ENCODE data around the gene IRF3. TPM values are rescaled to one million over a fixed set of nuclear protein-coding genes. Genes with fewer than 3 reads are reported as not detected.

The IRF3 gene
- total RNA-seq, 4 donors from 2014 or later = 38.8 to 61.7 (median 56.7) TPM

GRCh38 chr19:49615861-49616260, 49.8 kb downstream of the IRF3 start:
- no peak overlapping the region for H3K4me3 ChIP-seq
- H3K27ac ChIP-seq (replicated peaks in 1 of 4) = no peak overlapping the region
- H3K9me3 ChIP-seq = no peaks in the 10 kb centered on the region
- no peak for DNase-seq (ENCODE audit: extremely low spot score)
- intact Hi-C loops (cut with DNase I) = no loop called here
- H3K4me1 ChIP-seq = peaks cover 2 to 26% (median 21%) of the 10 kb centered on the region in 4 donors
- H3K27me3 ChIP-seq = no peaks in the 10 kb centered on the region
- TF ChIP-seq EP300 (IDR thresholded peaks at IDR 0.05) (no peak), POLR2AphosphoS5 (IDR thresholded peaks at IDR 0.05) (no peak), POLR2A (IDR thresholded peaks at IDR 0.05; ENCODE audit: low read depth) (no peak), CTCF (IDR thresholded peaks at IDR 0.05) (no peak)
- peaks cover 33 to 79% (median 72%) of the 10 kb centered on the region in 4 donors for H3K36me3 ChIP-seq
- WGBS = 93% methylated on average over 23 of the region's 23 CpGs

GRCh38 chr19:49614096-49614833, 51.4 kb downstream of the IRF3 start:
- Histone ChIP-seq H3K27me3 (no peaks in the 10 kb centered on the region), H3K36me3 (peaks cover 32 to 79% (median 73%) of the 10 kb centered on the region in 4 donors), H3K4me3 (no peak overlapping the region), H3K4me1 (peaks cover 2 to 26% (median 21%) of the 10 kb centered on the region in 4 donors), H3K9me3 (no peaks in the 10 kb centered on the region), H3K27ac (replicated peaks in 1 of 4) (no peak overlapping the region)
- TF ChIP-seq EP300 (IDR thresholded peaks at IDR 0.05) (no peak), POLR2AphosphoS5 (IDR thresholded peaks at IDR 0.05) (no peak), POLR2A (IDR thresholded peaks at IDR 0.05; ENCODE audit: low read depth) (no peak), CTCF (IDR thresholded peaks at IDR 0.05) (no peak)
- intact Hi-C loops (cut with DNase I) = no loop called here
- WGBS = 70% methylated on average over 13 of the region's 19 CpGs
- DNase-seq (ENCODE audit: extremely low spot score) = no peak

GRCh38 chr19:49613374-49613773, 52.3 kb downstream of the IRF3 start:
- peaks cover 2 to 26% (median 21%) of the 10 kb centered on the region in 4 donors for H3K4me1 ChIP-seq
- H3K36me3 ChIP-seq = peaks cover 39 to 80% (median 74%) of the 10 kb centered on the region in 4 donors
- intact Hi-C loops (cut with DNase I) = no loop called here
- H3K4me3 ChIP-seq = no peak overlapping the region
- TF ChIP-seq EP300 (IDR thresholded peaks at IDR 0.05) = no peak
- TF ChIP-seq POLR2AphosphoS5 (IDR thresholded peaks at IDR 0.05) = no peak
- 79% methylated on average over 4 of the region's 4 CpGs for WGBS
- H3K27me3 ChIP-seq = no peaks in the 10 kb centered on the region
- no peaks in the 10 kb centered on the region for H3K9me3 ChIP-seq
- no peak for DNase-seq (ENCODE audit: extremely low spot score)
- no peak overlapping the region for H3K27ac ChIP-seq (replicated peaks in 1 of 4)

Small RNA genes within 50 kb of the gene (small RNA-seq; reads per million reads assigned to genes)
- gene MIR5088 = 0 reads per million in 3 donors

Other genes with a start within 250 kb of the IRF3 start
- gene PTH2, start 242.4 kb downstream of the IRF3 start, total RNA-seq = not detected
- not detected for gene GFY, start 240.5 kb downstream of the IRF3 start, total RNA-seq
- gene SLC17A7, start 224.3 kb downstream of the IRF3 start, total RNA-seq = 1 to 10 TPM in 2 of 4 donors, under 1 TPM in 2; 0.83 to 5.2 (median 1.3) TPM
- gene PIH1D1, start 214.0 kb downstream of the IRF3 start, total RNA-seq = 10 to 100 TPM; 73.6 to 84.0 (median 78.4) TPM
- gene ALDH16A1, start 212.6 kb downstream of the IRF3 start, total RNA-seq = 10 to 100 TPM; 22.1 to 29.1 (median 26.2) TPM
- gene FLT3LG, start 191.6 kb downstream of the IRF3 start, total RNA-seq = 10 to 100 TPM in 2 of 4 donors, 1 to 10 TPM in 2; 5.5 to 11.5 (median 10.4) TPM
- gene RPL13A, start 178.2 kb downstream of the IRF3 start, total RNA-seq = 1,000 to 10,000 TPM; 1,843 to 3,096 (median 2,688) TPM
- gene RPS11, start 169.4 kb downstream of the IRF3 start, total RNA-seq = 1,000 to 10,000 TPM; 1,719 to 5,089 (median 3,692) TPM
- 100 to 1,000 TPM; 108 to 234 (median 170) TPM for gene FCGRT, start 153.2 kb downstream of the IRF3 start, total RNA-seq
- gene RCN3, start 137.9 kb downstream of the IRF3 start, total RNA-seq = 10 to 100 TPM in 3 of 4 donors, 1 to 10 TPM in 1; 9.8 to 22.4 (median 18.0) TPM
- gene NOSIP, start 85.3 kb downstream of the IRF3 start, total RNA-seq = 10 to 100 TPM; 51.0 to 71.6 (median 59.2) TPM
- 1 to 10 TPM in 2 of 4 donors, under 1 TPM in 1, not detected in 1; 0.17 to 2.5 (median 1.6) TPM for gene PRRG2, start 84.5 kb downstream of the IRF3 start, total RNA-seq
- gene PRR12, start 74.7 kb downstream of the IRF3 start, total RNA-seq = 10 to 100 TPM in 3 of 4 donors, 1 to 10 TPM in 1; 9.4 to 29.1 (median 16.3) TPM
- gene RRAS, start 25.7 kb downstream of the IRF3 start, total RNA-seq = 100 to 1,000 TPM; 134 to 205 (median 187) TPM
- 10 to 100 TPM; 19.2 to 50.9 (median 30.9) TPM for gene SCAF1, start 23.6 kb downstream of the IRF3 start, total RNA-seq
- 1 to 10 TPM; 4.2 to 9.9 (median 6.0) TPM for gene BCL2L12, start 76 bp upstream of the IRF3 start, total RNA-seq
- gene PRMT1, start 11.4 kb upstream of the IRF3 start, total RNA-seq = 100 to 1,000 TPM; 102 to 191 (median 144) TPM
- 1 to 10 TPM in 3 of 4 donors, under 1 TPM in 1; 0.83 to 4.1 (median 2.5) TPM for gene ADM5, start 23.7 kb upstream of the IRF3 start, total RNA-seq
- 1 to 10 TPM; 2.7 to 6.6 (median 3.9) TPM for gene CPT1C, start 25.3 kb upstream of the IRF3 start, total RNA-seq
- gene TSKS, start 97.4 kb upstream of the IRF3 start, total RNA-seq = under 1 TPM in 1 of 4 donors, not detected in 3; 0.57 TPM
- 100 to 1,000 TPM in 1 of 4 donors, 10 to 100 TPM in 3; 56.9 to 114 (median 87.8) TPM for gene AP2A1, start 101.1 kb upstream of the IRF3 start, total RNA-seq
- 10 to 100 TPM; 14.1 to 38.0 (median 23.4) TPM for gene FUZ, start 147.4 kb upstream of the IRF3 start, total RNA-seq
- gene MED25, start 152.4 kb upstream of the IRF3 start, total RNA-seq = 10 to 100 TPM; 22.5 to 36.0 (median 34.1) TPM
- 100 to 1,000 TPM in 1 of 4 donors, 10 to 100 TPM in 3; 60.5 to 102 (median 84.4) TPM for gene PTOV1, start 185.3 kb upstream of the IRF3 start, total RNA-seq
- gene PNKP, start 201.7 kb upstream of the IRF3 start, total RNA-seq = 10 to 100 TPM; 21.4 to 43.7 (median 27.8) TPM
- 10 to 100 TPM; 15.4 to 30.6 (median 21.9) TPM for gene AKT1S1, start 211.5 kb upstream of the IRF3 start, total RNA-seq
- gene TBC1D17, start 211.8 kb upstream of the IRF3 start, total RNA-seq = 10 to 100 TPM; 35.1 to 60.9 (median 44.0) TPM
- gene IL4I1, start 231.0 kb upstream of the IRF3 start, total RNA-seq = under 1 TPM in 2 of 4 donors, not detected in 2; 0.34 to 0.50 TPM

All from esophagus muscularis mucosa (tissue), 4 donors.